Measurements from ENCODE around the gene KCNH4. TPM values are rescaled to one million over a fixed set of nuclear protein-coding genes. Genes with fewer than 3 reads are reported as not detected.

Gene KCNH4
- total and polyA plus RNA-seq, 4 donors = 0.01 TPM; not detected in 3

GRCh38 chr17:42230225-42230624 lies 49.3 kb upstream of the KCNH4 start:
- H3K4me1 ChIP-seq (ENCODE audit: control insufficient read depth in 4 of 4, insufficient read depth in 4 of 4, low read length in 3 of 4) = peaks cover 0 to 2% (median 0%) of the 10 kb centered on the region in 4 donors
- TF ChIP-seq SP1 (IDR thresholded peaks at IDR 0.05) = no peak
- no peak for TF ChIP-seq MAX (IDR thresholded peaks at IDR 0.05)
- no peak for TF ChIP-seq RAD21 (IDR thresholded peaks at IDR 0.05)
- no peak for TF ChIP-seq REST (IDR thresholded peaks at IDR 0.05)
- no peak for TF ChIP-seq ZBTB33 (IDR thresholded peaks at IDR 0.05)
- WGBS = 91% methylated on average over 5 of the region's 5 CpGs
- no peaks in the 10 kb centered on the region for H3K9me3 ChIP-seq (ENCODE audit: control insufficient read depth in 4 of 4, low read length in 3 of 4)
- H3K9ac ChIP-seq (ENCODE audit: low read depth in 1 of 2, low read length in 2 of 2) = no peak overlapping the region
- no peaks in the 10 kb centered on the region for H3K27me3 ChIP-seq (ENCODE audit: control insufficient read depth in 4 of 4, insufficient read depth in 4 of 4, low read length in 3 of 4)
- H3K27ac ChIP-seq (ENCODE audit: low read depth in 1 of 2, low read length in 2 of 2) = no peak overlapping the region
- H3K4me3 ChIP-seq (ENCODE audit: low read depth in 1 of 3, low read length in 3 of 3) = no peak overlapping the region
- DNase-seq (ENCODE audit: low spot score) = no peak
- peaks cover 0 to 2% (median 0%) of the 10 kb centered on the region in 4 donors for H3K36me3 ChIP-seq (ENCODE audit: control insufficient read depth in 4 of 4, insufficient read depth in 3 of 4, low read depth in 1 of 4, low read length in 3 of 4)

- 74% methylated on average over 11 of the region's 11 CpGs for WGBS
- no peaks in the 10 kb centered on the region for H3K4me1 ChIP-seq (ENCODE audit: control insufficient read depth in 4 of 4, insufficient read depth in 4 of 4, low read length in 3 of 4)
- H3K4me3 ChIP-seq (ENCODE audit: low read depth in 1 of 3, low read length in 3 of 3) = no peak overlapping the region
- H3K27ac ChIP-seq (ENCODE audit: low read depth in 1 of 2, low read length in 2 of 2) = peak overlapping the region in 1 of 2 donors; percentile 25
- no peaks in the 10 kb centered on the region for H3K9me3 ChIP-seq (ENCODE audit: control insufficient read depth in 4 of 4, low read length in 3 of 4)
- DNase-seq (ENCODE audit: low spot score) = no peak
- no peak overlapping the region for H3K9ac ChIP-seq (ENCODE audit: low read depth in 1 of 2, low read length in 2 of 2)
- TF ChIP-seq HNF4A (conservative IDR thresholded peaks at IDR 0.05) (no peak), RXRA (IDR thresholded peaks at IDR 0.05) (no peak), YY1 (IDR thresholded peaks at IDR 0.05) (no peak), TAF1 (conservative IDR thresholded peaks at IDR 0.05) (no peak), NR2F2 (IDR thresholded peaks at IDR 0.05) (no peak), MAX (IDR thresholded peaks at IDR 0.05) (no peak), ZBTB33 (IDR thresholded peaks at IDR 0.05) (no peak), EGR1 (IDR thresholded peaks at IDR 0.05; ENCODE audit: low read depth in 2 of 2) (no peak), GABPA (IDR thresholded peaks at IDR 0.05 in 1 of 2, conservative IDR thresholded peaks at IDR 0.05 in 1 of 2) (no peak), REST (IDR thresholded peaks at IDR 0.05) (no peak), CTCF (IDR thresholded peaks at IDR 0.05; ENCODE audit: low read depth, low read length, missing input control) (no peak), ATF3 (IDR thresholded peaks at IDR 0.05) (no peak)
- peaks cover 2 to 15% (median 7%) of the 10 kb centered on the region in 4 donors for H3K36me3 ChIP-seq (ENCODE audit: control insufficient read depth in 4 of 4, insufficient read depth in 3 of 4, low read depth in 1 of 4, low read length in 3 of 4)
- no peaks in the 10 kb centered on the region for H3K27me3 ChIP-seq (ENCODE audit: control insufficient read depth in 4 of 4, insufficient read depth in 4 of 4, low read length in 3 of 4)
Observed at GRCh38 chr17:42227849-42228700, 47.1 kb upstream of the KCNH4 start.
